OCI-LY1 (cell line): Measurements from ENCODE around the gene PAX2.

Experiments used
- CTCF ChIP-seq: fragments of 200-600 bp; sonication (generic), shearing (Covaris generic); IDR thresholded peaks from 2 replicates; pipeline ENCODE4 v1.5.1; 2017; ENCODE audit warnings: mild to moderate bottlenecking, antibody characterized with exemption, low read length, moderate library complexity, mixed read lengths
- EZH2 ChIP-seq: fragments of 200-600 bp; sonication (generic), shearing (Covaris generic); IDR thresholded peaks from 2 replicates; pipeline ENCODE4 v1.8.0; 2017; ENCODE audit warnings: borderline replicate concordance, mixed run types, mild to moderate bottlenecking, antibody characterized with exemption, low read length, moderate library complexity, mixed read lengths

GRCh38 chr10:100709146-100710082, 36.0 kb upstream of the PAX2 start:
- TF ChIP-seq CTCF (no peak), EZH2 (no peak)
